H9 (cell line): ENCODE measurements around the gene PELI2. TPM values are rescaled to one million over a fixed set of nuclear protein-coding genes. Genes with fewer than 3 reads are reported as not detected.

Experiments
- DNase-seq: peaks from one replicate; pipeline ENCODE4 v3.0.0-alpha.2; 2017
- H2AFZ ChIP-seq: one replicate; pipeline ENCODE4 v1.6.1; 2013; ENCODE audit warnings: mild to moderate bottlenecking, low read length, control low read depth, moderate library complexity
- H2AK5ac ChIP-seq: 2 replicates; pipeline ENCODE4 v1.6.1; 2013; ENCODE audit warnings: low read length, control low read depth, mixed read lengths; ENCODE audit not compliant: insufficient read length
- H2BK120ac ChIP-seq: one replicate; pipeline ENCODE4 v1.6.1; 2013; ENCODE audit warnings: low read depth, mild to moderate bottlenecking, low read length, control low read depth, inconsistent platforms; ENCODE audit not compliant: poor library complexity, severe bottlenecking
- H2BK12ac ChIP-seq: 2 replicates; pipeline ENCODE4 v1.6.1; 2013; ENCODE audit warnings: low read length, control low read depth, mixed read lengths, low read depth; ENCODE audit not compliant: insufficient read length
- H2BK15ac ChIP-seq: 2 replicates; pipeline ENCODE4 v1.6.1; 2013; ENCODE audit warnings: low read depth, low read length, control low read depth
- H2BK20ac ChIP-seq: one replicate; pipeline ENCODE4 v1.6.1; 2013; ENCODE audit warnings: low read depth, mild to moderate bottlenecking, low read length, control low read depth, inconsistent platforms; ENCODE audit not compliant: poor library complexity, severe bottlenecking
- H2BK5ac ChIP-seq: 2 replicates; pipeline ENCODE4 v1.6.1; 2013; ENCODE audit warnings: low read length, control low read depth, mixed read lengths; ENCODE audit not compliant: insufficient read length
- H3K14ac ChIP-seq: 2 replicates; pipeline ENCODE4 v1.6.1; 2013; ENCODE audit warnings: low read length, control low read depth; ENCODE audit not compliant: insufficient read depth
- H3K18ac ChIP-seq: 2 replicates; pipeline ENCODE4 v1.6.1; 2013; ENCODE audit warnings: low read depth, mild to moderate bottlenecking, mixed read lengths, low read length, control low read depth; ENCODE audit not compliant: insufficient read length
- H3K23ac ChIP-seq: 2 replicates; pipeline ENCODE4 v1.6.1; 2013; ENCODE audit warnings: low read length, control low read depth, mixed read lengths, low read depth; ENCODE audit not compliant: insufficient read length
- H3K23me2 ChIP-seq: 2 replicates; pipeline ENCODE4 v1.6.1; 2013; ENCODE audit warnings: low read depth, mild to moderate bottlenecking, mixed read lengths, low read length, control low read depth; ENCODE audit not compliant: insufficient read length, poor library complexity, severe bottlenecking
- H3K27ac ChIP-seq: 2 replicates; pipeline ENCODE4 v1.5.1; 2013; ENCODE audit warnings: low read length, control low read depth, mixed read lengths, low read depth; ENCODE audit not compliant: insufficient read length
- H3K27me3 ChIP-seq: 2 replicates; pipeline ENCODE4 v1.6.1; 2013; ENCODE audit warnings: low read length, control low read depth, inconsistent platforms; ENCODE audit not compliant: insufficient read depth
- H3K4ac ChIP-seq: 2 replicates; pipeline ENCODE4 v1.6.1; 2013; ENCODE audit warnings: low read depth, mild to moderate bottlenecking, control low read depth, inconsistent platforms, low read length, moderate library complexity
- H3K4me1 ChIP-seq: 2 replicates; pipeline ENCODE4 v1.6.1; 2013; ENCODE audit warnings: low read length, control low read depth, inconsistent platforms; ENCODE audit not compliant: insufficient read depth
- H3K4me2 ChIP-seq: 2 replicates; pipeline ENCODE4 v1.6.1; 2013; ENCODE audit warnings: low read length, control low read depth, mixed read lengths; ENCODE audit not compliant: insufficient read length, insufficient read depth
- H3K56ac ChIP-seq: 2 replicates; pipeline ENCODE4 v1.6.1; 2013; ENCODE audit warnings: low read depth, mild to moderate bottlenecking, mixed read lengths, low read length, control low read depth; ENCODE audit not compliant: insufficient read length
- H3K79me1 ChIP-seq: 2 replicates; pipeline ENCODE4 v1.6.1; 2013; ENCODE audit warnings: low read depth, mild to moderate bottlenecking, moderate library complexity, low read length, control low read depth, inconsistent platforms; ENCODE audit not compliant: insufficient read depth, poor library complexity, severe bottlenecking
- H3K79me2 ChIP-seq: 2 replicates; pipeline ENCODE4 v1.6.1; 2013; ENCODE audit warnings: low read length, control low read depth, inconsistent platforms; ENCODE audit not compliant: insufficient read depth
- H3K9ac ChIP-seq: 2 replicates; pipeline ENCODE4 v1.6.1; 2013; ENCODE audit warnings: low read length, control low read depth, mixed read lengths; ENCODE audit not compliant: insufficient read length; ENCODE audit errors: extremely low read depth
- H3K9me3 ChIP-seq: one replicate; pipeline ENCODE4 v1.6.1; 2013; ENCODE audit warnings: low read depth, low read length, inconsistent platforms; ENCODE audit not compliant: control insufficient read depth
- H3T11ph ChIP-seq: one replicate; pipeline ENCODE4 v1.6.1; 2013; ENCODE audit warnings: mild to moderate bottlenecking, low read length, control low read depth, inconsistent platforms
- H4K20me1 ChIP-seq: one replicate; pipeline ENCODE4 v1.6.1; 2013; ENCODE audit not compliant: control insufficient read depth, insufficient read length, insufficient read depth
- H4K5ac ChIP-seq: 2 replicates; pipeline ENCODE4 v1.6.1; 2013; ENCODE audit warnings: low read depth, mild to moderate bottlenecking, mixed read lengths, low read length, control low read depth; ENCODE audit not compliant: insufficient read length
- H4K8ac ChIP-seq: replicated peaks from 2 replicates; pipeline ENCODE4 v1.6.1; 2013; ENCODE audit warnings: low read length, control low read depth, mixed read lengths, low read depth; ENCODE audit not compliant: insufficient read length
- H4K91ac ChIP-seq: 2 replicates; pipeline ENCODE4 v1.6.1; 2013; ENCODE audit warnings: low read depth, mild to moderate bottlenecking, moderate library complexity, mixed read lengths, low read length, control low read depth; ENCODE audit not compliant: insufficient read length
- H3K27ac Mint-ChIP-seq, 3 experiments: 2 replicates in 2 of 3; 3 replicates in 1 of 3; pipeline ENCODE4 v1.8.0; 2020 to 2021; ENCODE audit warnings: mixed read lengths in 3 of 3, mild to moderate bottlenecking in 1 of 3, moderate library complexity in 1 of 3
- H3K27me3 Mint-ChIP-seq: 2 replicates; pipeline ENCODE4 v1.8.0; 2021; ENCODE audit warnings: low read depth, mild to moderate bottlenecking, moderate library complexity, mixed read lengths
- H3K36me3 Mint-ChIP-seq, 3 experiments: 2 replicates in 2 of 3; 3 replicates in 1 of 3; pipeline ENCODE4 v1.8.0; 2020 to 2021; ENCODE audit warnings: low read depth in 3 of 3, mixed read lengths in 3 of 3; ENCODE audit not compliant: insufficient read depth in 1 of 3
- H3K4me1 Mint-ChIP-seq, 2 experiments: 2 replicates each; pipeline ENCODE4 v1.8.0; 2020; ENCODE audit warnings: mixed read lengths in 2 of 2
- H3K4me3 Mint-ChIP-seq, 2 experiments: 2 replicates in 1 of 2; 3 replicates in 1 of 2; pipeline ENCODE4 v1.8.0; 2020 to 2021; ENCODE audit warnings: mild to moderate bottlenecking in 2 of 2, mixed read lengths in 2 of 2, moderate library complexity in 1 of 2
- H3K9me3 Mint-ChIP-seq, 2 experiments: 2 replicates in 1 of 2; 3 replicates in 1 of 2; pipeline ENCODE4 v1.8.0; 2020; ENCODE audit warnings: mild to moderate bottlenecking in 2 of 2, mixed read lengths in 2 of 2, moderate library complexity in 1 of 2
- CTCF ChIP-seq: fragments of 200-600 bp; sonication (generic); conservative IDR thresholded peaks from 3 replicates; pipeline ENCODE4 v1.8.0; 2021; ENCODE audit warnings: antibody characterized with exemption, mild to moderate bottlenecking
- WGBS: extraction: QIAGEN DNeasy Blood & Tissue Kit; methylation state at CpG from one replicate; pipeline ENCODE4 v1.1.7; 2013; ENCODE audit warnings: missing lambda C conversion rate, low lambda C conversion rate, mixed read lengths; ENCODE audit not compliant: insufficient read length; ENCODE audit errors: extremely low coverage; 5-methylcytosine and 5-hydroxymethylcytosine counted together
- total RNA-seq: library from RNA; stranded (reverse); gene quantifications from 2 replicates; pipeline ENCODE4 v1.2.1, GENCODE V29; 2021

The PELI2 gene
- total RNA-seq, 1 experiment from 2014 or later = 18.0 TPM

- H4K5ac ChIP-seq = no peak overlapping the region
- no peak for TF ChIP-seq CTCF
- no peak overlapping the region for H3K4me2 ChIP-seq
- no peak overlapping the region for H2BK120ac ChIP-seq
- H2BK15ac ChIP-seq = no peak overlapping the region
- no peak overlapping the region for H3K27ac ChIP-seq
- H3K9me3 Mint-ChIP-seq = no peaks in the 10 kb centered on the region
- WGBS = no CpG with 5 or more reads among the region's 3 CpGs
- no peaks in the 10 kb centered on the region for H4K20me1 ChIP-seq
- no peak overlapping the region for H3K56ac ChIP-seq
- H3K79me1 ChIP-seq = no peaks in the 10 kb centered on the region
- H2BK12ac ChIP-seq = no peak overlapping the region
- H3T11ph ChIP-seq = no peak overlapping the region
- no peak overlapping the region for H2AFZ ChIP-seq
- no peaks in the 10 kb centered on the region for H3K23me2 ChIP-seq
- no peak overlapping the region for H3K9ac ChIP-seq
- no peak overlapping the region for H3K4ac ChIP-seq
- H3K14ac ChIP-seq = no peak overlapping the region
- H3K36me3 Mint-ChIP-seq = no peaks in the 10 kb centered on the region
- H2AK5ac ChIP-seq = no peak overlapping the region
- H3K79me2 ChIP-seq = peaks cover 2% of the 10 kb centered on the region; the same call in 1 of the 2 replicates
- no peaks in the 10 kb centered on the region for H3K27me3 Mint-ChIP-seq
- no peak overlapping the region for H2BK20ac ChIP-seq
- H3K23ac ChIP-seq = no peak overlapping the region
- H2BK5ac ChIP-seq = no peak overlapping the region
- peaks cover 18 to 37% of the 10 kb centered on the region in 2 experiments for H3K4me1 Mint-ChIP-seq
- no peak overlapping the region for H4K8ac ChIP-seq
- no peaks in the 10 kb centered on the region for H3K9me3 ChIP-seq
- H3K27ac Mint-ChIP-seq = peak overlapping the region; percentile 5 to 87 (median 50); a peak in 4 of 7 replicates
- peak overlapping the region in 1 of 2 experiments; percentile 10; a peak in 2 of 5 replicates for H3K4me3 Mint-ChIP-seq
- H3K18ac ChIP-seq = no peak overlapping the region
- no peaks in the 10 kb centered on the region for H3K27me3 ChIP-seq
- no peak for DNase-seq
- H4K91ac ChIP-seq = no peak overlapping the region
- peaks cover 7% of the 10 kb centered on the region for H3K4me1 ChIP-seq
Measured at GRCh38 chr14:56147986-56148901, 30.0 kb downstream of the PELI2 start.
